ENCODE results near the gene HEPACAM2. TPM values are rescaled to one million over a fixed set of nuclear protein-coding genes. Genes with fewer than 3 reads are reported as not detected.

Gene HEPACAM2
- total RNA-seq, 2 experiments from 2014 or later = not detected

DNA sequence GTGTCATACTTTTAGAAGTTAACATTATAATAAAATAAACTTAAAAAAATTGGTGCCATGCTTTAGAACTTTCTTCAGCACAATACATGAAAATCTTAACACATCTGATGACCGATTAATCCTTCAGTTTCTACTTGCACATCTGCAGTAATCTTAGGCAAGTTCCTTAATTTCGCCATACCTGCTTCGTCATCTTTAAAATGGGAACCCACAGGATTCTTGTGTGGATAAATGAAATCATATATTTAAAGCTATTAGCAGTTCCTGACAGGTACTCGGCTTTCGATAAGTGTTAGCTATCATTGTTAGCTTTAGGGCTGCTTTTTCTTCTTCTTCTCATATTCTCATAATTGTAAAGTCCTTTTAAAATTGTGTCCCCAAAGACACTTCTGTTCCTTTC, 5.0 kb upstream of the HEPACAM2 start:
- peak overlapping the region; percentile 93 for H3K27ac Mint-ChIP-seq
- peaks cover 19% of the 10 kb centered on the region for H3K4me1 Mint-ChIP-seq
- peak overlapping the region; percentile 95 for H3K4me3 Mint-ChIP-seq
- H3K36me3 Mint-ChIP-seq (ENCODE audit: low read depth) = no peaks in the 10 kb centered on the region
- CTCF ChIA-PET = interaction anchor here (0.5 kb wide), 2 partner anchors 47 to 132 kb away, joined by 3 to 5 read pairs; no protein-coding TSS in a partner anchor
- DNase-seq = no peak
- POLR2A ChIA-PET = no interaction called here
- peaks cover under 1% of the 10 kb centered on the region for H3K27me3 Mint-ChIP-seq
- H3K9me3 Mint-ChIP-seq = no peaks in the 10 kb centered on the region

DNA sequence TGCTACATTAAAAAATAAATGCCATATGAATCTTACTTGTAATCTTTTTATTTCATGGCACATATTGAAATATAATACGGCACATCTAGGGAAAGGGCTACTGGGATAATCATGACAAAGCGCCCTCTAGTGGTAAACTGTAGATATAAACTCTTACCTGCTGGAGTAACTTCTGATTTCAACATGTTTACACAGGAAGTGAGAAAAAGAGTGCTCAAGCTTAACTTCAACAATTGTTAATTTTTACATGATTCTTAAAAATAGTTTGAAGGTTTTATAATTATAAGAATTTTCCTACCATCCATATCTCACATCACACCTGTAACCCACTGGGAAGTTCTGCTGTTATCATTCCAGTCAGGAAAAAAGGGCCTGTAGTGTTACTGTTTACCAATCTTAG, 2.0 kb upstream of the HEPACAM2 start:
- ChIA-PET POLR2A (no interaction called here), CTCF (interaction anchor here (0.7 to 1.1 kb wide), 2 partner anchors 44 to 81 kb away, joined by 3 read pairs; no protein-coding TSS in a partner anchor)
- DNase-seq = peak; percentile 55
- Mint-ChIP-seq H3K4me1 (peaks cover 16% of the 10 kb centered on the region), H3K27me3 (peaks cover 15% of the 10 kb centered on the region), H3K9me3 (no peaks in the 10 kb centered on the region), H3K36me3 (ENCODE audit: low read depth) (no peaks in the 10 kb centered on the region), H3K4me3 (no peak overlapping the region), H3K27ac (peak overlapping the region; percentile 44)

DNA sequence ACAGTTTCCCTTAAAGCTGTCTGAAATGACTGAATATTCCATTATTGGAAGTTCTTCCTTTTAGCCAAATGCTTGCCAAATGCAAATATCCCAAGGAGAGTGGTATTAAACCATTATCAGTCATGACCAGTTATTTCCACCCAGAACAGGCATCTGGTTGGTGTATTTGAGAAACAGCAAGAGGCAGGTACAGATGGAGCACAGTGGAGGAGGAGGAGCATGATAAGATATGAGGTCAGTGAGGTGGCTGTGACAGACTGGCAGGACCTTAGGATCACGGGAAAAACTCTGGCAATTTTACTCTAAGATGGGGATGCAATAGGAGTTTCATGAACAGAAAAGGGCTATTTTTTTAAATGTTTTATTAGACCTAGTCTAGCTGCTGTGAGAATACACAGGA, 6.4 kb downstream of the HEPACAM2 start:
- Mint-ChIP-seq H3K4me3 (no peak overlapping the region), H3K27me3 (peaks cover 24% of the 10 kb centered on the region), H3K4me1 (no peaks in the 10 kb centered on the region), H3K27ac (no peak overlapping the region), H3K36me3 (ENCODE audit: low read depth) (no peaks in the 10 kb centered on the region), H3K9me3 (no peaks in the 10 kb centered on the region)
- no peak for DNase-seq
- ChIA-PET POLR2A (no interaction called here), CTCF (no interaction called here)

DNA sequence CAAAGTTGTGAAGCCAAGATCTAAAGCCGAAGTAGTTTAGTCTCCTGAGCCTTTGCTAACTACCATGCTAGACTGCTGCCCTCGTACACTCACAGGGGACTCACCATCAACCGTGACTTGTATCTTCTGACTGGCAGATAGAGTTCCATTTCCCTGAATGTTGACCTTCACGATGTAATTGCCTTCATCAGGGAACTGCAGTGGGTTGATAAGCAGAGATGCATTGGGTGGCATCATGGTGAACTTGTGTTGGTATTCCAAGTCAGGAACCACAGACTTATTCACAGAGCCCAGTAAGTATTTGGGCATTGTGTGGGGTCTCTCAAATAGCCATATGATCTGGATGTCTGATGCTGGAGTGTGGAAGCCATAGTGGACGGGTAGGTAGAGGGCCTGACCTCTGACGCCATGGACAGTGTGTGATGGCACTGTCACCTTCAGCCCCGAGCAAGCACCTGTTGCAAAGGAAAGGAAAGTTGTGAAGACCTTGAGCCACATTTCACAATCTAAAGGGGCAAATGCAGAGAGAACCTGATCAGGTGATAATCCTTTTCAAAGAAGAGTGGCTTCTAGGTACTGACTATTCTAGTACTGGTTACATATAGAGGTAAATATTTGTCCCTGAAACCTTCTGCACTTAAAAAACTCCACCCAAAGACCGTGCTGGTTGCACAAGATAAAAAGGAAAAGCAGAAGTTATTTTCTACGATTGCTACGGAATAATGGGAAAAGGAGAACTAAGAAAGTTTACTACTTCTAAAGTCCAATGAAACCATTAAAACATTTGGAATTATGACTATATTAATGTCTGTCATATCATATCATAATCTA, 7.1 kb downstream of the HEPACAM2 start:
- peaks cover 27% of the 10 kb centered on the region for H3K27me3 Mint-ChIP-seq
- H3K4me3 Mint-ChIP-seq = no peak overlapping the region
- H3K4me1 Mint-ChIP-seq = no peaks in the 10 kb centered on the region
- no peak for DNase-seq
- no peaks in the 10 kb centered on the region for H3K36me3 Mint-ChIP-seq (ENCODE audit: low read depth)
- ChIA-PET CTCF (no interaction called here), POLR2A (no interaction called here)
- H3K27ac Mint-ChIP-seq = no peak overlapping the region
- no peaks in the 10 kb centered on the region for H3K9me3 Mint-ChIP-seq

DNA sequence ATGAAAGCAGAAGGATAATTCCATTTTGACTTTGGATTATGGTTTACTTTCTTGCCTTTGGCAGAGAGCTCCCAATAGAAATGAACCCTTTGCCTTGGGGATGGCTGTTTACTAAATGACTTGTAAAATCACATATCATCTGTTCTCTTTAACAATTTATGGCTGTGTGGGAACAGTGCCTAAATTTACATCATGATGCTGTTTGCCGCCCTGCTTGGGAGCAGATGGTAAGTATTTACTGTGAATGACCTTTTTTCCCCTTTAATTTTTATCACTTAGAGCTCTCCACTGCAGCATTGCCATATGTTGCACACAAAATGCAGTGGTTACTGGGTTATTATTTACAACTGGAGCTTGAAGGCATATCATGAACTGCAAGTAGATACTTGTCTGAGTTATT, 13.4 kb downstream of the HEPACAM2 start:
- Mint-ChIP-seq H3K27ac (no peak overlapping the region), H3K27me3 (peaks cover 48% of the 10 kb centered on the region), H3K9me3 (no peaks in the 10 kb centered on the region), H3K4me3 (no peak overlapping the region), H3K36me3 (ENCODE audit: low read depth) (no peaks in the 10 kb centered on the region), H3K4me1 (no peaks in the 10 kb centered on the region)
- ChIA-PET POLR2A (no interaction called here), CTCF (no interaction called here)
- DNase-seq = no peak

DNA sequence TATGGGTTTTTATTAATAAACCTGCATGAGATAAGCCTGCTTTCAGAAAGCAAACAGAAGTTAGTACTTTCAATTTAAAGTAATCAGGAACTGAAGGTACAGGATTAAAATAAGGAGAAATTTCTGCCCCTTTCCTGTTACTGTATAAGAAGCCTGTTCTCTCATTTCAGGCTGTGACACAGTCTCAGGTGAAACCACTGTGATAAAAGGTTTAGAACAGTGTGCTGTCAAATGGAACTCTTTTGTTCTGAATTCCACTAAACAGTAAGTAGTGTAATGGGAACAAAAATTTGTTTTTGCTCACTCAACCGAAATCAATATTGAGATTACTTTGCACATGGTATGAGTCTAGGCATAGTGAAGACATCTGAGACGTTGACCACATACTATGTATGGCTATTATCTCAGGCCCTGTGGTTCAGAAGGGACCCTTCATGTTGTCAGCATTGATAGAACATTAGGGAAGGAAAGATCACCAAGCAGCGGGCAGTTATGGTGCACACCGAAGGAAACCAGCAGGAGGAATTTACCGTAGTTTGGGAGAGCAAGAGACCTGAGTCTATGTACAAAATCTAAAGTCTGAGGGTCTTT, 14.9 kb downstream of the HEPACAM2 start:
- ChIA-PET CTCF (no interaction called here), POLR2A (no interaction called here)
- H3K9me3 Mint-ChIP-seq = no peaks in the 10 kb centered on the region
- DNase-seq = no peak
- no peak overlapping the region for H3K4me3 Mint-ChIP-seq
- H3K27me3 Mint-ChIP-seq = peaks cover 54% of the 10 kb centered on the region
- no peaks in the 10 kb centered on the region for H3K4me1 Mint-ChIP-seq
- no peak overlapping the region for H3K27ac Mint-ChIP-seq
- no peaks in the 10 kb centered on the region for H3K36me3 Mint-ChIP-seq (ENCODE audit: low read depth)

DNA sequence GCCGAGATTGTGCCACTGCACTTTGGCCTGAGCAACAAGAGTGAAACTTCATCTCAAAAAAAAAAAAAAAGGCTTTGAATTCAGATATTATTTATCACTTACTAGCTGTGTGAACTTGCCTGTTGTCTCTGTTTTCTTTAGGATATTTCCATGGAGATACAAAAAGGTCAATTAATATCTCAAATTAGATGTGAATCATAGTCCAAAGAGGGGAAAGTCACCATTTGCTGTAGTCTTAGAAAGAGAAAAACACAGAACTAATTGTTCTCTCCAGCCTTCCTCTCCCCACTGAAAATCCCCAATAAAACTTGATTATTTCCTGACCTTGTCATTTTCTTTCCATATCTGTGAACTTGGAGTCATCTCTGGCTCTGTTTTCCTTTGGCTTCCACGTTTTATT, 21.2 kb downstream of the HEPACAM2 start:
- DNase-seq = no peak
- ChIA-PET POLR2A (no interaction called here), CTCF (interaction anchor here (0.6 kb wide), 2 partner anchors 14 to 779 kb away, joined by 4 read pairs; no protein-coding TSS in a partner anchor)
- Mint-ChIP-seq H3K9me3 (no peaks in the 10 kb centered on the region), H3K4me3 (no peak overlapping the region), H3K36me3 (ENCODE audit: low read depth) (no peaks in the 10 kb centered on the region), H3K27ac (no peak overlapping the region), H3K27me3 (peaks cover 47% of the 10 kb centered on the region), H3K4me1 (no peaks in the 10 kb centered on the region)

DNA sequence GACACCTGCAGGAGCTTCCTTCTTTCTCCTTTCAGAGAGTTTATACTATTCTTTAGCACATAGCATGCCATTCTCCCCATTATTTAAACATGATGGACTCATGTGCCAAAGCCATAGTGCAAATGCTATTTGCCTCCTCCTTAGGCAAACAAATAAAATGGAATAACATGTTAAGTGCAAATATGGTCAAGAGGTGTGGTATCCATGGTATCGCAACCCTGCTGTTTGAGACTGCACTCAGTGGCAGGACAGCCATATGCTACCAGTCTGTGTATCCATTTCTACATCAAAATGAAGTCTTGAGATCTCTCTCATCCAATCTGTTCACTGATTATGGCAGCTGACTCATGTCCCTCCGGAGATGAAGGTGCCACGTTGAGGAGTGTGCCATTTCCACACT, 22.8 kb downstream of the HEPACAM2 start:
- H3K4me1 Mint-ChIP-seq = no peaks in the 10 kb centered on the region
- peaks cover 53% of the 10 kb centered on the region for H3K27me3 Mint-ChIP-seq
- no peak overlapping the region for H3K27ac Mint-ChIP-seq
- POLR2A ChIA-PET = no interaction called here
- H3K36me3 Mint-ChIP-seq (ENCODE audit: low read depth) = no peaks in the 10 kb centered on the region
- H3K4me3 Mint-ChIP-seq = no peak overlapping the region
- H3K9me3 Mint-ChIP-seq = no peaks in the 10 kb centered on the region
- DNase-seq = no peak
- CTCF ChIA-PET = interaction anchor here (1.4 kb wide), 1 partner anchor 12 kb away, joined by 3 read pairs; no protein-coding TSS in a partner anchor

DNA sequence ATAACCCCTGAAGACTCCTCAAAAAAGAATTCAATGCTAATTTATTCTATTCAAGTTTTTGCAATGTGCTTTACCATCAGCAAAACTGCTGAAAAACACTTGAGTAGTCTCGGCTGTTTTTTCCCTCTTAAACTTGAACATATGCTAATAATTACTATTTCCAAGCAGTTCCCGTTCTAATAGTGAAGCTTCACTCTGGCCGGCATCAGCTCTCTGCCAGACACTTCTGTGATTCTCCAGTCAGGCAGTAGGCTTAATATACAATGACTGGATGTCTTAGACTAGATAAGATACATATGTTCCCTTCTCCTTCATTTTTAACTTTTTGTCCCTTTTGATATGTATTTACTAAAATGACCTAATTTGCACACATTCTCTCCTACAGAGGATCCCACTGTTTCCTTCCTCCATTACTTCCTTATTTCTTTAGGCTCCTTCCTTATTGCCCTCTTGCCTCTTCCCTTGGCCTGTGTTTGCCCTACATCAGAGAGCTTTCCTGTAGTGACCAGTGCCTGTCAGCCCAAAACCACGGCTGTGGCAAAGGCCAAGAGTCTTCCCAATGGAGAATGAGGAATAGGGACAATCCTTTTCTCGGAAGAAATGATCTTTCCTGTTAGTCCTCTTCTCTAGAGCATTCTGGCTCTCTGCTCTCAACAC, 23.5 kb downstream of the HEPACAM2 start:
- DNase-seq = no peak
- Mint-ChIP-seq H3K27me3 (peaks cover 50% of the 10 kb centered on the region), H3K4me3 (no peak overlapping the region), H3K4me1 (no peaks in the 10 kb centered on the region), H3K27ac (no peak overlapping the region), H3K36me3 (ENCODE audit: low read depth) (no peaks in the 10 kb centered on the region), H3K9me3 (no peaks in the 10 kb centered on the region)
- ChIA-PET CTCF (interaction anchor here (1.4 kb wide), 1 partner anchor 11 kb away, joined by 3 read pairs; no protein-coding TSS in a partner anchor), POLR2A (no interaction called here)

DNA sequence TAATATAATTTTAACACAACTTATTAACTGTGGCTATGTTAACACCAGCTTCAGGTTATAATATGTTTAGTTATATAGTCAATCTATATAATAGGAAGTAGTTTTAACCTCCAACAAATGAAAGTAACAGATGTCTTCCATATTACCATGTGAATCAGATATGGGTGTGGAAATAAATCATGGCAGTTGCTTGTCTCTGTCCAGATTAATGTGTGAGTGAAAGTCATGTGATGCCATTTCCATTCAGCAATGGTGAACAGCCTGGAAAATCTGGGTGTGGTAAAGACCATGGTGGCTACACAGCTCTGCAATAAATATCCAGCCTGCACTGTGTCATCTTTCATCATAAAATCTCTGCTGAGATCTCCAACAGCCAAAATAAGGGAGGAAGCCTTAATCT, 27.8 kb downstream of the HEPACAM2 start:
- no peak for DNase-seq
- POLR2A ChIA-PET = no interaction called here
- CTCF ChIA-PET = no interaction called here
- Mint-ChIP-seq H3K4me3 (no peak overlapping the region), H3K36me3 (ENCODE audit: low read depth) (no peaks in the 10 kb centered on the region), H3K4me1 (no peaks in the 10 kb centered on the region), H3K27ac (no peak overlapping the region), H3K27me3 (peaks cover 45% of the 10 kb centered on the region), H3K9me3 (no peaks in the 10 kb centered on the region)

DNA sequence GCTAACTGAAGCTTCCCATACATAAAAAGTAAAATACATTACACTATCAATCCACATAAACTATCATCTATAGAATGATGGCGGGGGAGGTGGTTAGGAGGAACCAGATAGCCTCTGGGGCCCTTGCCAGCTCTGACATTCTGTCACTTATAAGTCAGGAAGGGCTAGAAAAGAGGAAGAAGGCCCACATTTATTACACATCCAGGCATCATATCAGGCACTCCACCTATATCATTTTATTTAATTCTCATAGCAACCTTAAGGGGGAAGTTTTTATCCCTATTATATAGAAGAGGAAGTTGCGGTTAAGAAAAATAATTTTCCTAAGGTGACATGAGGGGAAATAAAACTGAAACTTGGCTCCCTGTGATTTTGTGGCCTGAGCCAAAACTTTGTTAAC, 29.9 kb downstream of the HEPACAM2 start:
- ChIA-PET CTCF (interaction anchor here (1.0 kb wide), 1 partner anchor 12 kb away, joined by 3 read pairs; no protein-coding TSS in a partner anchor), POLR2A (no interaction called here)

DNA sequence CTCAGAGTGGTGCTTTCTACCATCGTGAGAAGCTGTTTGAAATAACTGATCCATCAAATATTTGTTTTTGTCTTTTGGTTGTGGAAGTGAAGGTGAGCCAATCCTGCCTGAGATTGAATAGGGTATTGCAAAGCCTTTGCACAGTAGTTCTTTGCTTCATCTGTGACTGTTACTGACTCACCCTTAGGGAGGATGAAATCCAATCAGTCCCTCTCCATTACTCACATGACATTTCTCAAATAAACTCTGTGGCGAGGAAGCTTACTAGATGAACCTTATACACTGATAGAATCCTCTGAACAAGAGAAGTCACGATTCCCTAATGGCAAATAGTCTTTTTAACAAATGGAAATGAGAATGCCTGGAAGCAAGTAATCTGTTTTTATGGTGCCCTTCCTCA, 31.9 kb downstream of the HEPACAM2 start:
- H3K4me3 Mint-ChIP-seq = no peak overlapping the region
- no peaks in the 10 kb centered on the region for H3K9me3 Mint-ChIP-seq
- POLR2A ChIA-PET = no interaction called here
- H3K27ac Mint-ChIP-seq = no peak overlapping the region
- H3K27me3 Mint-ChIP-seq = peaks cover 47% of the 10 kb centered on the region
- no peaks in the 10 kb centered on the region for H3K4me1 Mint-ChIP-seq
- H3K36me3 Mint-ChIP-seq (ENCODE audit: low read depth) = no peaks in the 10 kb centered on the region
- CTCF ChIA-PET = no interaction called here
- DNase-seq = no peak

More for the DNA sequence above, 29.9 kb downstream of the HEPACAM2 start:
- H3K4me1 Mint-ChIP-seq = no peaks in the 10 kb centered on the region
- H3K9me3 Mint-ChIP-seq = no peaks in the 10 kb centered on the region
- H3K4me3 Mint-ChIP-seq = no peak overlapping the region
- H3K36me3 Mint-ChIP-seq (ENCODE audit: low read depth) = no peaks in the 10 kb centered on the region
- no peak overlapping the region for H3K27ac Mint-ChIP-seq
- no peak for DNase-seq
- peaks cover 44% of the 10 kb centered on the region for H3K27me3 Mint-ChIP-seq

DNA sequence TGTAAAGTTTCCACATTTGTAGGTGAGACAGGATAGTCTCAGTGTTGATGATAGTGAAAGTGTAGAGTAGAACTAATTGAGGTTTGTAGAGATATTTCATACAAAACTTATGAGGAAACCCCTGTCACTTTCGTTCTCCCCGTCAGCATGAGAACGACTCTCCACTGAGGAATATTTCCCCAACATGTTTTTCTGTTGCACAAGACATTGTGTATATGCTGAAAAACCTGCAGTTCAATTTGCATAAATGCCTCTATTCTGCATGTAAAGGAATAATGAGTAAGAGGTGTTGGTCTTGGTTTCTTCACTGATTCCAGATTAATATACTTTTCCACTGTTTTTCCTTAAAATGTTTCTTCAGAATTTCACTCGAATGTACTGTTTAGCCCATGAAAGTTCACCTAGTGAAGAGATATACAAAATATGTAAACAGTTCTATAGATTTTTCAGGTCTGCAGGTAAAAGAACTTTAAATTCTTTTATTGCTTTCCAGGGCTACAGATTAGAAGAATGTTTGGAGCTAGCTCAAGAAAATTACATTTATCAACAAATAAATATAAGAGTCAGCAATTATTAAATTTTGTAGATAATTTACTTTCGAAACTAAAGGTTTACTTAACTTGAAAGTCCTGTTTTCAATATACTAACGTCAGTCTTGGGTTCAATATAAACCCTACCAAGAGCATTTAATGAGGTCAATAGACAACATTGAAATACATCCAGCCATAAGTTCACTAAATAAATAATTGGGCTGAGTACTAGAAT, 37.2 kb downstream of the HEPACAM2 start:
- H3K27ac Mint-ChIP-seq = no peak overlapping the region
- H3K4me3 Mint-ChIP-seq = no peak overlapping the region
- H3K4me1 Mint-ChIP-seq = no peaks in the 10 kb centered on the region
- H3K9me3 Mint-ChIP-seq = no peaks in the 10 kb centered on the region
- ChIA-PET POLR2A (no interaction called here), CTCF (no interaction called here)
- H3K36me3 Mint-ChIP-seq (ENCODE audit: low read depth) = no peaks in the 10 kb centered on the region
- peaks cover 54% of the 10 kb centered on the region for H3K27me3 Mint-ChIP-seq
- no peak for DNase-seq
